AG10803 (cell line): ENCODE data around the gene COL23A1.
"Not testable (repeated sequence)": the region's sequence is repeated elsewhere in the genome, so short reads cannot be mapped to it uniquely, and the experiment has no call there.

Experiments
- DNase-seq: peaks from one replicate; pipeline ENCODE4 v3.0.0; 2010; ENCODE audit warnings: low read depth
- H3K4me3 ChIP-seq: 2 replicates; pipeline ENCODE4 v1.5.1; 2011; ENCODE audit warnings: mild to moderate bottlenecking, low read length, control low read depth
- CTCF ChIP-seq: conservative IDR thresholded peaks from 2 replicates; pipeline ENCODE4 v1.5.1; 2011; ENCODE audit warnings: mild to moderate bottlenecking, low read length, control low read depth, inconsistent platforms

Gene COL23A1

GRCh38 chr5:178588769-178589168, 1.4 kb downstream of the COL23A1 start:
- no peak for TF ChIP-seq CTCF
- no peak for DNase-seq
- no peak overlapping the region for H3K4me3 ChIP-seq

- no peak for TF ChIP-seq CTCF
- H3K4me3 ChIP-seq = no peak overlapping the region
- DNase-seq = no peak
These were observed 2.2 kb downstream of the COL23A1 start for GRCh38 chr5:178587763-178588611.

- no peak for TF ChIP-seq CTCF
- H3K4me3 ChIP-seq = no peak overlapping the region
- no peak for DNase-seq
These were observed 3.8 kb downstream of the COL23A1 start for GRCh38 chr5:178586396-178586795.

GRCh38 chr5:178585421-178585820, 4.8 kb downstream of the COL23A1 start:
- not testable (repeated sequence) for DNase-seq, H3K4me3 ChIP-seq

GRCh38 chr5:178583279-178583678, 6.9 kb downstream of the COL23A1 start:
- TF ChIP-seq CTCF = no peak
- no peak overlapping the region for H3K4me3 ChIP-seq
- DNase-seq = no peak

- no peak overlapping the region for H3K4me3 ChIP-seq
- no peak for DNase-seq
- TF ChIP-seq CTCF = no peak
These were observed 7.9 kb downstream of the COL23A1 start for GRCh38 chr5:178582291-178582690.

DNA sequence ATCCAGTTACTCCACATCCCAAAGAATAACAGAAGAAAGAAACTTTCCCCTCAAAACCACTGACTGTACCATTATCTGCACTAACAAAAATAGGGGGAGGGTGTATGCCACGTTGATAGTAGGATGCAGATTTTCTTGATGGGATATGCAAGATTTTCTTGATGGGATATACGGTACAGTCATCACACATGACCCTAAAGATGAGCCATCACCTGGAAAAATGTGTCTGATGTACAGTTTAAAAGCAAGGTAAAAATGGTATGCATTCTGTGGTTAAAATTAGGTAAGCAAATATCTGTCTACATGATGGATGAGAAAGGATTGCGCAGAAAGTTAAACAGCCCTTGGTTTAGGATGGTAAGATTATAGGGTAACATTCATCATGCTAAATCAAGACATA, 8.6 kb downstream of the COL23A1 start:
- no peak overlapping the region for H3K4me3 ChIP-seq
- TF ChIP-seq CTCF = no peak
- DNase-seq = no peak
